Thyroid gland (tissue), 4 donors: Measurements from ENCODE around the gene FAM186B.

Experiments used
- CTCF ChIP-seq, 6 experiments: fragments of 200-600 bp in 3 of 6; fragments of 450-650 bp in 3 of 6; sonication (generic) in 3 of 6; IDR thresholded peaks; one replicate each; pipeline ENCODE4 v1.5.1; 2016 to 2019; ENCODE audit warnings: antibody characterized with exemption in 6 of 6, mild to moderate bottlenecking in 2 of 6, inconsistent platforms in 1 of 6, moderate library complexity in 1 of 6
- POLR2A ChIP-seq, 2 donors: fragments of 450-650 bp; IDR thresholded peaks; one replicate each; pipeline ENCODE4 v1.6.1; 2017; ENCODE audit warnings: antibody characterized with exemption in 2 of 2, mild to moderate bottlenecking in 2 of 2, moderate library complexity in 1 of 2

DNA sequence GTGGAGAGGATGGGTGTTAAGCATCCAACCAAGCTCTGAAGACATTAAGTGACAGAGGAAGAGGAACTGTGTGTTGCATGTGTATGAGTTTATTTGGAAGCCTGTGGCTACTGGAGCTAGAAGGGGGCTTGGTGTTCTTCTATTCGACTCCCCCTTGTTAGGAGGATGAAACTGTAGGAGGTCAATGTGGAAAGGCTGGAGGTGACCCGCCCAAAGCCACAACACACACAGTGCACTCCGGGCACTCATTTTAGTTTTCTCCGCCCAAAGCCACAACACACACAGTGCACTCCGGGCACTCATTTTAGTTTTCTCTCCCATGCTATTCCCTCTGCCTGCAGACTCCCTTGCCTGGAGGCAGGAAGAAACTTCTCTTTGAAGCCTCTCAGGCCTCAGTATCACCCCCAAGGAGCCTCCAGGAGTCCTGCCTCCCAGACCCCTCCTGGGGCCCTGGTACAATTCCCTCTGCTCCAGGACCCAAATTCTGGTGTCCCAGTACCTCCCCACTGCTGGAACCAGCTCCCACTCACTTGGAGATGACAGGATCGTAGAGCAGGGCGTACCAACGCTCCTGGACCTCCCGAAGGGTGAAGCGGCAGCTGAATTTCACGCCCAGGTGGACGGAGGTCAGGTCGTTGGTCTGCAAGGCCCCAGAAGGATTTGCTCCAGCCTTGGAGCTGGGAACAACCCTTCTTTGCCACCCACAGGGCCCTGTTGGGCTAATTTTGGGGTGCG, 41.3 kb downstream of the FAM186B start:
- TF ChIP-seq CTCF (IDR thresholded peaks at IDR 0.05) (no peak), POLR2A (IDR thresholded peaks at IDR 0.05) (no peak)
